ENCODE results near the gene TMEM25.

Gene TMEM25

DNA sequence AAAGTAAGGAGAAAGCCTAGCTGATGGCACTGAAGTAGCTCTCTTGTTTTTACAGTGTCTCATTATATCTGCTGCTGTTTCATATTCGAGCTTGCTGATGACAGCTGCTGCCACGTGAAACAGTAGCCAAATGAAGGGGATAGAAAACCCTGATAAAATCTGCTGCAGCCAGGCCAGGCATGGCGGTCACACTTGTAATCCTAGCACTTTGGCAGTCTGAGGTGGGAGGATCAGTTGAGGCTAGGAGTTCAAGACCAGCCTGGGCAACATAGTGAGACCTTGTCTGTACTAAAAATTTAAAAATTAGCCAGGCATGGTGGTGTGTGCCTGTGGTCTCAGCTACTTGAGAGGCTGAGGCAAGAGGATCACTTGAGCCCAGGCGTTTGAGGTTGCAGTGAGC, 21.3 kb downstream of the TMEM25 start (continued):
- TF ChIP-seq SETDB1 (IDR thresholded peaks at IDR 0.05; ENCODE audit: insufficient read length, low read length) (no peak), ZNF10 (tag by site-specific recombination; IDR thresholded peaks at IDR 0.05) (no peak)

DNA sequence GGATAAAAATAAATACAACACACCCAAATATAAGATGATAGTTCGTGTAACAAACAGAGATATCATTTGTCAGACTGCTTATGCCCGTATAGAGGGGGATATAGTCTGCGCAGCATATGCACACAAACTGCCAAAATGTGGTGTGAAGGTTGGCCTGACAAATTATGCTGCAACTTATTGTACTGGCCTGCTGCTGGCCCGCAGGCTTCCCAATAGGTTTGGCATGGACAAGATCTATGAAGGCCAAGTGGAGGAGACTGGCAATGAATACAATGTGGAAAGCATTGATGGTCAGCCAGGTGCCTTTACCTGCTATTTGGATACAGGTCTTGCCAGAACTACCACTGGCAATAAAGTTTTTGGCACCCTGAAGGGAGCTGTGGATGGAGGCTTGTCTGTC, 29.8 kb downstream of the TMEM25 start:
- no peak overlapping the region for H3K4me3 ChIP-seq (ENCODE audit: low read depth, low read length)
- no peak overlapping the region for H3K27ac ChIP-seq (ENCODE audit: extremely low read depth, low read depth, low read length)
- H3K36me3 ChIP-seq (ENCODE audit: control insufficient read depth in 2 of 2, insufficient read depth in 1 of 2, low read length in 2 of 2) = peaks cover 3 to 53% of the 10 kb centered on the region in 2 experiments; a peak in 2 of 3 replicates
- no peaks in the 10 kb centered on the region for H3K9me3 ChIP-seq (ENCODE audit: control insufficient read depth, insufficient read depth, low read depth, low read length)
- no peaks in the 10 kb centered on the region for H3K4me1 ChIP-seq (ENCODE audit: control insufficient read depth, insufficient read depth, low read length)
- CTCF ChIA-PET = no interaction called here
- TF ChIP-seq ZFP37 (tag by site-specific recombination; IDR thresholded peaks at IDR 0.05) (no peak), ZNF544 (tag by site-specific recombination; IDR thresholded peaks at IDR 0.05) (no peak), ZBTB17 (tag by site-specific recombination; IDR thresholded peaks at IDR 0.05) (no peak), SP3 (tag by site-specific recombination; IDR thresholded peaks at IDR 0.05) (no peak), ZNF202 (tag by site-specific recombination; IDR thresholded peaks at IDR 0.05; ENCODE audit: borderline replicate concordance) (no peak), YY2 (tag by site-specific recombination; IDR thresholded peaks at IDR 0.05) (no peak), ZNF555 (tag by site-specific recombination; conservative IDR thresholded peaks at IDR 0.05) (no peak), ZBTB7A (tag by site-specific recombination; IDR thresholded peaks at IDR 0.05; ENCODE audit: low read depth) (no peak), PRDM1 (tag by site-specific recombination; IDR thresholded peaks at IDR 0.05) (no peak), ZNF169 (tag by site-specific recombination; IDR thresholded peaks at IDR 0.05) (no peak)
- POLR2A ChIA-PET = no interaction called here

GRCh38 chr11:118565051-118565450, 34.1 kb downstream of the TMEM25 start:
- ChIA-PET POLR2A (no interaction called here), CTCF (interaction anchor here (1.1 kb wide), 1 partner anchor 31 kb away, joined by 3 read pairs; no protein-coding TSS in a partner anchor)
- H3K36me3 ChIP-seq (ENCODE audit: control insufficient read depth in 2 of 2, insufficient read depth in 1 of 2, low read length in 2 of 2) = peaks cover 0 to 20% of the 10 kb centered on the region in 2 experiments; a peak in 1 of 3 replicates
- peak; percentile 55; the same call in 1 of the 2 replicates for TF ChIP-seq ZBTB17 (tag by site-specific recombination; IDR thresholded peaks at IDR 0.05)
- no peak for TF ChIP-seq SCRT2 (tag by site-specific recombination; IDR thresholded peaks at IDR 0.05)
- peak overlapping the region; percentile 20; the same call in 1 of the 2 replicates for H3K4me3 ChIP-seq (ENCODE audit: low read depth, low read length)
- H3K9me3 ChIP-seq (ENCODE audit: control insufficient read depth, insufficient read depth, low read depth, low read length) = no peaks in the 10 kb centered on the region
- no peak overlapping the region for H3K27ac ChIP-seq (ENCODE audit: extremely low read depth, low read depth, low read length)
- H3K4me1 ChIP-seq (ENCODE audit: control insufficient read depth, insufficient read depth, low read length) = no peaks in the 10 kb centered on the region

DNA sequence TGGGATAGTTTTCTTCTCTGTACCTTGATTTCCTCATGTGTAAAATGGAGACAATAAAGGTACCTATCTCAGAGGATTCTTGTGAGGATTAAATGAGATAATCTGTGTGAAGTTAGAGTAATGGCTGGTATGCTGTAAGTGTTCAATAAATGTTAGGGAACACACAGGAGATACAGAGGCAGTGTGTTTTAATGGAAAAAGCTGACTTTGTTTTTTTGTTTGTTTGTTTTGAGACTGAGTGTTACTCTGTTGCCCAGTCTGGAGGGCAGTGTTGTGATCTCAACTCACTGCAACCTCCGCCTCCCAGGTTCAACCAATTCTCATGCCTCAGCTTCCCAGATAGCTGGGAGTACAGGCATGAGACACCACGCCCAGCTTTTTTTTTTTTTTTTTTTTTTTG, 38.7 kb downstream of the TMEM25 start:
- POLR2A ChIA-PET = interaction anchor here (0.7 kb wide), 1 partner anchor 37 kb away, joined by 3 read pairs; the partner anchor contains the start of gene PHLDB1
- CTCF ChIA-PET = interaction anchor here (0.6 to 1.3 kb wide), 3 partner anchors 232 to 761 kb away, joined by 3 read pairs; no protein-coding TSS in a partner anchor
- Histone ChIP-seq H3K4me3 (ENCODE audit: low read depth, low read length) (no peak overlapping the region), H3K4me1 (ENCODE audit: control insufficient read depth, insufficient read depth, low read length) (no peaks in the 10 kb centered on the region), H3K9me3 (ENCODE audit: control insufficient read depth, insufficient read depth, low read depth, low read length) (no peaks in the 10 kb centered on the region), H3K36me3 (ENCODE audit: control insufficient read depth in 2 of 2, insufficient read depth in 1 of 2, low read length in 2 of 2) (no peaks in the 10 kb centered on the region), H3K27ac (ENCODE audit: extremely low read depth, low read depth, low read length) (no peak overlapping the region)
- TF ChIP-seq ZNF416 (tag by site-specific recombination; IDR thresholded peaks at IDR 0.05) = no peak
- TF ChIP-seq KLF17 (tag by site-specific recombination; IDR thresholded peaks at IDR 0.05) = no peak
- no peak for TF ChIP-seq MYNN (tag by site-specific recombination; IDR thresholded peaks at IDR 0.05; ENCODE audit: borderline replicate concordance)
- TF ChIP-seq ZNF24 (tag by site-specific recombination; IDR thresholded peaks at IDR 0.05) = no peak
- no peak for TF ChIP-seq ZNF23 (tag by site-specific recombination; IDR thresholded peaks at IDR 0.05; ENCODE audit: borderline replicate concordance)
- no peak for TF ChIP-seq ZNF391 (tag by site-specific recombination; IDR thresholded peaks at IDR 0.05; ENCODE audit: borderline replicate concordance, low read depth)
- TF ChIP-seq ZNF548 (tag by site-specific recombination; IDR thresholded peaks at IDR 0.05) = no peak
- no peak for TF ChIP-seq ZNF837 (tag by site-specific recombination; IDR thresholded peaks at IDR 0.05)
- no peak for TF ChIP-seq SP2 (tag by site-specific recombination; IDR thresholded peaks at IDR 0.05)
- no peak for TF ChIP-seq ZNF791 (tag by site-specific recombination; IDR thresholded peaks at IDR 0.05)
- TF ChIP-seq KLF8 (tag by site-specific recombination; IDR thresholded peaks at IDR 0.05) = no peak
- TF ChIP-seq, protein P1, sequence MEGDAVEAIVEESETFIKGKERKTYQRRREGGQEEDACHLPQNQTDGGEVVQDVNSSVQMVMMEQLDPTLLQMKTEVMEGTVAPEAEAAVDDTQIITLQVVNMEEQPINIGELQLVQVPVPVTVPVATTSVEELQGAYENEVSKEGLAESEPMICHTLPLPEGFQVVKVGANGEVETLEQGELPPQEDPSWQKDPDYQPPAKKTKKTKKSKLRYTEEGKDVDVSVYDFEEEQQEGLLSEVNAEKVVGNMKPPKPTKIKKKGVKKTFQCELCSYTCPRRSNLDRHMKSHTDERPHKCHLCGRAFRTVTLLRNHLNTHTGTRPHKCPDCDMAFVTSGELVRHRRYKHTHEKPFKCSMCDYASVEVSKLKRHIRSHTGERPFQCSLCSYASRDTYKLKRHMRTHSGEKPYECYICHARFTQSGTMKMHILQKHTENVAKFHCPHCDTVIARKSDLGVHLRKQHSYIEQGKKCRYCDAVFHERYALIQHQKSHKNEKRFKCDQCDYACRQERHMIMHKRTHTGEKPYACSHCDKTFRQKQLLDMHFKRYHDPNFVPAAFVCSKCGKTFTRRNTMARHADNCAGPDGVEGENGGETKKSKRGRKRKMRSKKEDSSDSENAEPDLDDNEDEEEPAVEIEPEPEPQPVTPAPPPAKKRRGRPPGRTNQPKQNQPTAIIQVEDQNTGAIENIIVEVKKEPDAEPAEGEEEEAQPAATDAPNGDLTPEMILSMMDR (tag by site-specific recombination; IDR thresholded peaks at IDR 0.05) = no peak
- TF ChIP-seq ZNF214 (tag by site-specific recombination; IDR thresholded peaks at IDR 0.05; ENCODE audit: borderline replicate concordance) = no peak
- no peak for TF ChIP-seq ZNF266 (tag by site-specific recombination; IDR thresholded peaks at IDR 0.05; ENCODE audit: low read depth)

Measured in HEK293 (cell line).